ENCODE results near the gene MCM9.

DNA sequence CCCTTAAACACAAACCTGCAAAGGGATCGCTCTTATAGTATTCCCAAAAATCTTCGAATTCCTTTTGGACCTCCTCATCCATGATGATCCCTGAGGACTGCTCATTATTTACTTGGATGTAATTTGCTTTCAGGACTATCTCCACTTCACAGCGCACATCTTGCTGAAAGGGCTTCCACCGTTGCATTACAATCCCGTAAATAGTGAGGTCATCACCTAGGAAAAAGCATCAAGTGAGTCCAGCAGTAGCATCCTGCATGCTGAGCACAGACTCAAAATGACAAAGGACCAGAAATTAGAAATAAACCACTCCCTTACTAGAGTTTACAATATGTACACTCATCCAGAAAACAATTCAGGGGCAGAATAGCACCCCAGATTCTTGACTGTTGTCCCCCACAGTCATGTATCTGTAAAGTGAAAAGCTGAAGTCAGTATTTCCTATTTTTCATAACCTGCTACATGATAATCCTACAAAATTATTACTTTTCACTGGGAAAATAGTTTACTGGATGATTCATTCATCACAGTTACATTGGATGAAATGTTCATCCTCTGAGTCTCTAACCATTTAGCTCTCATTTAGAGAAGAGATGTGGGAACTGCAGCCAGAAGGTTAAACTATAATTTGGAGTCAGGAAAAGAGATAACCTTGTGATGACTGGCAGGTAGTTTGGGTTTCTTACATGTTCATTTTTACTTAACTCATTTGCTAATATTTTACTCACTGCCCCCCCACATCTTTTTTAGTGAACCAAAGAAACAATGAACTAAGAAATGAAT lies 17.2 kb downstream of the MCM9 start:
- TF ChIP-seq, protein P1, sequence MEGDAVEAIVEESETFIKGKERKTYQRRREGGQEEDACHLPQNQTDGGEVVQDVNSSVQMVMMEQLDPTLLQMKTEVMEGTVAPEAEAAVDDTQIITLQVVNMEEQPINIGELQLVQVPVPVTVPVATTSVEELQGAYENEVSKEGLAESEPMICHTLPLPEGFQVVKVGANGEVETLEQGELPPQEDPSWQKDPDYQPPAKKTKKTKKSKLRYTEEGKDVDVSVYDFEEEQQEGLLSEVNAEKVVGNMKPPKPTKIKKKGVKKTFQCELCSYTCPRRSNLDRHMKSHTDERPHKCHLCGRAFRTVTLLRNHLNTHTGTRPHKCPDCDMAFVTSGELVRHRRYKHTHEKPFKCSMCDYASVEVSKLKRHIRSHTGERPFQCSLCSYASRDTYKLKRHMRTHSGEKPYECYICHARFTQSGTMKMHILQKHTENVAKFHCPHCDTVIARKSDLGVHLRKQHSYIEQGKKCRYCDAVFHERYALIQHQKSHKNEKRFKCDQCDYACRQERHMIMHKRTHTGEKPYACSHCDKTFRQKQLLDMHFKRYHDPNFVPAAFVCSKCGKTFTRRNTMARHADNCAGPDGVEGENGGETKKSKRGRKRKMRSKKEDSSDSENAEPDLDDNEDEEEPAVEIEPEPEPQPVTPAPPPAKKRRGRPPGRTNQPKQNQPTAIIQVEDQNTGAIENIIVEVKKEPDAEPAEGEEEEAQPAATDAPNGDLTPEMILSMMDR (IDR thresholded peaks at IDR 0.05; ENCODE audit: low read depth, low read length) = no peak
- TF ChIP-seq EZH2phosphoT487 (IDR thresholded peaks at IDR 0.05; ENCODE audit: low read depth) = no peak
